Measurements from ENCODE around the gene RNF207.

DNA sequence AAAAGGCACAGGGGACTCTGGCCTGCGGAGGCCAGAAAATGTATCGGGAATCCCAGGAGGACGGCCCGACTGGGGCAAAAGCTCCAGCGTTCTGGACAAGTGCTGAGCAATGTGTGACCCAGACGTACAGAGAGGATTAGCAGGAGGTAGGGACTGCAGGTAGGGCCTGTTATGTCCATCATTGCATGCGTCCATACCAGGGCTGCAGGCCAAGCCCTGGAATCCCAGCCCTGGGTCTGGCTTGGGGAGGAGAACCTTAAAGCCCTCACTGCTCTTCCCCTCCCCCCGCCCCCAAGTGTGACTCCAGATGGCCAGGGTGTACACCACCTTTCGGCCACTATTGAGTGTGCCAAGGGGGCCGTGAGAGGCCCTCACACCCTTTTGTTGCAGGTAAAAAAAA is 2.0 kb downstream of the RNF207 start:
- TF ChIP-seq SUZ12 (IDR thresholded peaks at IDR 0.05; ENCODE audit: extremely low read depth, insufficient read depth, insufficient read length) (no peak), YY1 (IDR thresholded peaks at IDR 0.05; ENCODE audit: insufficient read depth, insufficient read length) (no peak), ZNF274 (IDR thresholded peaks at IDR 0.05; ENCODE audit: low read depth, low read length) (no peak)

Data from NT2/D1 (cell line).